CD4-positive, alpha-beta T cell treated with Interleukin-6 at 100 ng/mL for 8 hours (primary cell): ENCODE data around the gene ADGRL3.

Experiments used
- DNase-seq: peaks from one replicate; pipeline ENCODE4 v3.0.0-alpha.2; 2020; ENCODE audit warnings: mixed read lengths, low spot score

Gene ADGRL3

DNA sequence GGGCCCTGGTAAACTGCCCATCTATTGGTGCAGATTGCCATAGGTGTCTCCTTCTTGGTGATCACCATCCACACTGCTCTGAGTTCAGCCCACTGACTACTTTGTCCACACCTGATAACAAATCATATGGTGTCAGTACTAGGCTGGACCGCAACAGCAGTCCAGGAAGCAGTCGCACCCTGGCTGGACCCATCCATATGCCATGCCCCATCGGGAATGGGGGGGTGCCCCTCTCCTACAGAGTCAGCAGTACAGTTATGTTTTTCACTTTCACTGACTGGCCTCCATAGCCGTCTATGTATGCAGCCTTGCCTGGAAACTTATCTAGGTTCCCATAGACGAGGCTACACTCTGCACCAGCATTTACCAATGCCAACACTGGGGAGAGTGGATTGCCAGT lies 226.1 kb downstream of the ADGRL3 start:
- DNase-seq: no peak

DNA sequence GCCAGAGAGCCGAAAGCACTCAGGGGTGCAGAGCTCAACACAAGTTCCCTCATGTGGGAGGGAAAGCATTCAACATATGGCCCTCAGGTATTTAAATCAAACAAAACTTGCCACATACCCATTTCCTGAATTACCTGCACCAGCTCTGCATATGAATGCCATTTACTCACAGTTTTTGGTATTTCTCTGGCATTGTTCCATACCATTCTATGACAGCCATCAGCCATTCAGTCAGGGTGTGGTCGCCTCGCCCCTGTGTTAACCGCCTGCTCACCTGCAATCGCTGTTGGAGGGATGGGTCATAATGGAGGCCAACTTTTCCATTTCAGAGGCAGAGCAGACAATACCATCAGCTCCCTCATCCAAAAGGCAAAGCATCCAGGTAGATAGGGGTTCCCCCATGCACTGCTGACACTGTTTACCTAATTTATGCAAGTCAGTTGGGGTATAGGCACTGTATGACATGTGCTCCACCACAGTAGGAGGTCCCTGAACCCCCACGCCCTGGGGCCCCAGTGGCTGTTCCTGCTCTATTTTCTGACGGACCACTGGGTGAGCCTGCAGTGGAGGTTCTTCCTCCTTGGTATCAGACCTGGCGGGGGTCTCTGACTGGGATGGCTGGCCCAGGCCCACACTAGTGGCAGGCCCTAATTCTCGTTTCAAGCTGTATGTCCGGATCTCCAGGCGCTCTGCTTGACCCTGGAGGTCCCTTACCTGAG lies 227.1 kb downstream of the ADGRL3 start:
- DNase-seq: no peak

DNA sequence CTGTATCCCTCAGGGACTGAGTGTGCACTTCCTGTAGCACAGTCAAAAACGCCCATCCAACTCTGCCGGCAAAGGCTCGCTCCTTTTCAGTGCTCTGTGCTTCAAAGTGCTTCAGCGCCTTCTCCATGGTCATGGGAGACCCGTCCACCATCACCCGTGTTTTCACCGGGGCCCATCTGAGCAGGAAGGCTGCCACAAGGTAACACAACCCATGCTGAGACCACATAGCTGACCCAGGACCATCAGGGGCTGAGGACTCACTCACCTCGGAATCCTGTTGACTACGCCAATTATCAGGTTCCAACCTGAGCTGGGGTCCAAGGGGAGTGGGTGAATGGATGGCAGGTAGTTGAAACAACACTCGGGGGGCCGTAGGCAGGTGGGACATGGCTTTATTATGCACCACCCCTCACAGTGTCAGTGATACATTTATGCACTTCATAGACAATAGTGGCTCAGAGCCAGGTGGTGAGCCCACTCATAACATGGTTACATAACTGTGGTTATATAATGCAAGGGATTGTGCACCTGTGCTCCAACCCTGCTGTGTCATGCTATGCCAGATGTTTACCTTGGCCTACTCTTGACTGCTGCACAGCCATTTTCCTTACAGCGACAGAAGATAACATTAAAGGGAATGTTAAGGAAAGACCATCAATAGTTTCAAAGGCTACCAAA lies 227.8 kb downstream of the ADGRL3 start:
- no peak for DNase-seq

DNA sequence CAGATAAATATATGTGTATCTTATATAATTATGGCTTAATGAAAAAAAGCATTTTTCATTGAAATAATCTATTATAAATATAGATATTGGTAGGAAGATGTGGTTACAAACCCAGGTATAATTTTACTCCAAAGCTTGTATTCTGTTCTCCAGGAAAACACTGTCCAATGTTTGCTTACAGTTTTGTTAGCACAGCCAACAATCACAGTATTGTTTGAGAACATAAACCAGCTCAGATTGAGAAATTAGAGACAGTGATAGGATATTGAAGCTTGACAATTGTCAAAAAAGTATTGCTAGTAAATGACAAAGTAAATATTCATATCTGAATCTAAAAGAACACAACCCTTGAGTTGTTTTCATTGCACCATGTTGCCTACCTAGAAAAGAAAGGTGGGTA lies 228.8 kb downstream of the ADGRL3 start:
- DNase-seq: no peak

DNA sequence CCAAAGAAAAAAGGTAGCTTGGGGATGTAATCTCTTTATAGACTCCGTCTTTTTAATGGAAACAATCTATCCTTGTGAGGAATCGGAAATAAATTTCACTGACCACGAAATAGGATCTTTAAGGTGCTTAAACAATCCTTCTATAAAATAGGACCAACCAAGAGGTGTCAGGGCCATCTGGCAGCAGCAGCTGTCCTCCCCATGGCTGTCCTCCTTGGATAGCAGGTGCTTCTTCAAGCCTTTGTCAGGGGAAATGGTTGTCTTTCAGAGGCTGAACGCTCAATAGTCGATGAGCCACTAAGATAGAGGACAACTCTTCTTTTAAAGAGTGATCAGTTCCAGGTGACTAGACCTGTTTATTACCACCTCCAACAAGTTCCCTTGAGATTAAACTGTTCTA lies 231.0 kb downstream of the ADGRL3 start:
- DNase-seq: no peak

DNA sequence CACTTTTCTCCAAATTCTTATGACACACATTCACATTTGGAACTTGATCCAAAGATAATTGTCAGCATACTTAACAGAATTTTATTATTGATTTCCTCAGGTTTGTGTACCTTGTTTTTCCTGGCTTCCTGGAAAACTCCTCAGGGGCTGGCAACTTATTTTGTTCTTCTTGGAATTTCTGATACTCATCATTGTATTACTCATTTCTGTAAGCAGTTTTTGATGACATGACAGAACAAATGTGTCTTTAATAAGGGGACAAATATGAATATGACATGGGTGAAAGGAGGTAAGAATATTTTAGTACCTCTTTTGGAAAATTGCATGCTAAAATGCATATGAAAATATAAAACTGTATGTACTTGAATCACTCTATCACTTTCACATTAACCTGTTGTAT lies 237.8 kb downstream of the ADGRL3 start:
- no peak for DNase-seq

DNA sequence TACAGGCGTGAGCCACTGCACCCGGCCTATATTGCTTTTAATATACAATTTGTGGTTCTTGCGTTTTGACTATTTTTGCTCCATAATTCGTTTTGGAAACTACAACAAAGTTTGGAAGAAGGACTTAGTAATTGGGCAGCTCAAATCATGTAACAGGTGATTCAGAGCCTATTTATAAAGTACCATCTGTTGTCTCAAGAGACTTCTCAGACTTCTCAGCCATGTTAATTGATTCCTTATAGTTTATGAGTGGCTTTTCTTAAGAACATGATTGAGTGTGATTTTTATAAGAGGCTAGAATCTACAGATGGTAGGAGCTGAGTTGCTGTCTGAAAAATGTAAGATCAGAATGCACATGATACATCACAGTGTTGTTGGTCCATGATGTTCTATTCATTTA lies 240.2 kb downstream of the ADGRL3 start:
- DNase-seq: no peak

DNA sequence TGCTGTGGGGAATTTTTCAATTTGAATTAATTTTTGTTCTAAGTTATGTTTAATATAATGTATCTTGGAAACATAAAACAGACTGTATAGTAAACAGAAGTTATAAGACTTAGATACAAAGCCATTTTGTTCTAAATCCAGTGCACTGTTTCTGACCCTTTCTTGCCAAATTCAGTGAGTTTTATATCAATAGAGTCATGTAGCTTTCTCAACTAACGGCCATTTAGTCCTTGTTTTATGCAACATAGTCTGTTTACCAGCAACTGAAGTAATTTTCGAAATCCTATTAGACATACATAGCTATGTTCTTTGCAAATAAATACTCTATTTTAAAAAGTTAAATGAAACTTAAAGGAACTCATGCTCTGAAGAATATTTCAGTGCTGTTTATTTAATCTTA lies 242.8 kb downstream of the ADGRL3 start:
- no peak for DNase-seq

DNA sequence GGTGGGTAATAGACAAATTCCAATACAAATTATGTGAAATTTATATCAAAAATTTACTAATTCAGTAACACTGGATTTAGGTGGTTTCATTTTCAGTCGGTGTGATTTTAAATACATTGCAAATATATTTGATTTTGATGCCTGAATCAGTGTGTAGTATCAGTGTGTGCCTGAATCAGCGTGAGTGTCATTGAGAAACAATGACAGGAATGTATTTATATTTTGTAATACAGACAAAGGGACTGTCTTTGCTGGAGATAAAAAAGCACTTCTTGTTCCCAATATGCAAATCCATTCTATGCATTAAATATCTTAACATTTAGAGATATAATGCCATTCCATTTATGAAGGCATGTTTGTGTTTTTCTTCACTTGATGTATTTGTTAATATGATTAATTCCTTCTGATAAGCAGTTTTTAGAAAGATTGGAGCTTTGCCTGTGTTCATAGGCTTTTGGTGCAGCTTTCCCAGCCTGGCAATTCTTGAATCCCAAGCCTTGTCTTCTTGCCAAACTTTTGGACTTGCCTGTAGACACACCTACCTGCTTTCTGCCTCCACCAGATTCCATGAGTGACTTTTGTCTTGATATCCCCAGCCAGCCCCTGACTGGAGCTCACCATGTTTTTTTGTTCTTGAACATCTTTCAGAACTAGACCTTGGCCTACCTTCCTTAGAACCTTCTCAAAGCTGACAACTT lies 243.8 kb downstream of the ADGRL3 start:
- DNase-seq: no peak

DNA sequence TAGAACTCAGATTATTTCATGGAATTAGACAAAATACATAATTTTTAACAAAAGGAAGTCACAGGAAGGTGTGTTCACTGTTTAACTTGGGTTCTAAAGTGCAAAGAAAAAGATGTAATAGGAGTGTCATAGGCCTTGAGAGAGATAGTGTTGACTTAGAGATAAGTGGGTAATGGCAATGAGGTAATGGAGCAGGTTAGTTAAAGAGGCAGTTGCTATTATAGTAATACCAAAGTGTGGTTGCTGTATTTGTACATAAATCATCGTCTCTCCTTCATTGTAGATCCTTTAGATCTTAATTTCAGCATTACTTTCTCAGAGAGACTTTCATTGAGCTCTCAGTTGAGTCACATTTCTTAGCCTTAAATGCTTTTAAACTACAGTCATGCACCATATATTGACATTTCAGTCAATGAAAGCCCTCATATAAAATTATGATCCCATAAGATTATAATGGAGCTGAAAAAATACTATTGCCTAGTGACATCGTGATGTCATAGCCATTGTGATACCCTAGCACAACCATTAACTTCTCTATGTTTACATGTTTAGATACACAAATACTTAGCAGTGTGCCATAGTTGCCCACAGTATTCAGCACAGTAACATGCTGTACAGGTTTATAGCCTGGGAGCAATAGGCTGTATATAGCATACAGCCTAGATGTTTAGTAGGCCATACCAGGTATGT lies 245.4 kb downstream of the ADGRL3 start:
- no peak for DNase-seq

DNA sequence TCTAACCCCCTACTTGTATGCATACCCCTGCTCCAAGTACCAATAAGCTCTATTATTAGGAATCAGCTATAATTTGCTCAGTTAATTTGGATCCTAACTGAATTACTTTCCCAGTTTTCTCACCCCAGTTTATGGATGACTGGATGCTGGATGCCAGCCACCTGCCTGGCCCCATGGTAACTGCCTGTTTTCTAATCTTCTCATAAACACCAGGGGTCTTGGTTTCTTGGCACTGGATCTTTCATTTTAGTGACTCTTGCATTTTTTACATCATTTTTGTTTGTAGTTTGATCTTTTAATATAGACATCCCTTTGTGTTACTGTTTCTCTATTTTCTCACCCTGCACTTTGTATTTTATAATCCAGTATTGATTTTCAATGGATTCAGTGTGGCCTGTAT lies 246.8 kb downstream of the ADGRL3 start:
- no peak for DNase-seq

DNA sequence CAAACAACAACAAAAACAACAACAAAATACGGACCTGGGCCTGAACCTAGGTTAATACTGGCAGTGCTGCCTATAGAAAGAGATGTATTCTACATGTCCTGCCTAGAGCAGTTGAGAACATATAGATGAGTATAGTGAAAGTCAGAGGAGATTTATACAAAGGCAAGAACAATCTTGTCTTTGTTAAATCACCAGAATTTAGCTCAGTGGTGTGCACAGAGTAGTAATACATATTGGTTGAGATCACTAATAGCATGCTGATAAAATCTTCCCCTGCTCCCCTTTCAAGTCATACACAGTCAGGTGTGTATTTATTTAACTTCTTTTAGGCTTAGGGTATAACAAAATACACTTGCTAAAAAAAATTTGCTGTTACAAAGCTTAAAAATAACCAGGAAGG lies 247.8 kb downstream of the ADGRL3 start:
- no peak for DNase-seq

DNA sequence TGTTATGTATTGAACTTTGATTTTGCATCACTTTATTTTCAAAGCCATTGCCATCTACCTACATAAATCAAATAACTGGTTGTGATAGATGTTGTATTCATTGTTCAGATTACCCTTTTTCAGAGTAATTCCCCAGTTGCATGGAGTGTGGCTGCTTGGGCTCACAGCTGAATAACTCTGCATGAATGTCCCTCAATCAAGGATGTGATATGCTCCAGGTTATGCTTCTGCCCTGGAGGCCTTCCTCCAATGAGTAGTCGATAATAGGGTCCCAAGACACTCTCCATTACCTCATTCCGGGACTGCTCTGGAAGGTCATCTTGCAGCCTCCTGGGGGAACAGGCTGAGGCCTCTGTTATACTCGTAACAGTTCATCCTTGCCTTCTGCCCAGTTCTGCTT lies 251.8 kb downstream of the ADGRL3 start:
- no peak for DNase-seq

DNA sequence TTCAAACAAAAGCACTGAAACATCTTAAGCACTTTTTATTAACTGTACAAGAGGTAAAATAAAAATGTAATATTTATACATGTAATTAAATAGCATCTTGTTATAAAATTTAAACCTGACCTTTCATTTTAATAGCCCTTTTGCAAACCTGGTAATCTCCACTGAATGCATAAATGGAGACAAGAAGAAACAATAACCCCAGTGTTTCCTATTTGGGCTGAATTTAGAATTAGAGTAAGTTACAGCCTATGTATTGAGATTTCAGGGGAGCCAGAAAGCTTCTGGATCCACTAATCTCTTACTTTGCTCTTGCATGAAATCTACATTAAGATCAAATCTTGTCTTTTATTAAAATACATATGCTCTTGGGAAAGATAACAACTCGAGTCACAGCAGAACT lies 261.8 kb downstream of the ADGRL3 start:
- DNase-seq: no peak

DNA sequence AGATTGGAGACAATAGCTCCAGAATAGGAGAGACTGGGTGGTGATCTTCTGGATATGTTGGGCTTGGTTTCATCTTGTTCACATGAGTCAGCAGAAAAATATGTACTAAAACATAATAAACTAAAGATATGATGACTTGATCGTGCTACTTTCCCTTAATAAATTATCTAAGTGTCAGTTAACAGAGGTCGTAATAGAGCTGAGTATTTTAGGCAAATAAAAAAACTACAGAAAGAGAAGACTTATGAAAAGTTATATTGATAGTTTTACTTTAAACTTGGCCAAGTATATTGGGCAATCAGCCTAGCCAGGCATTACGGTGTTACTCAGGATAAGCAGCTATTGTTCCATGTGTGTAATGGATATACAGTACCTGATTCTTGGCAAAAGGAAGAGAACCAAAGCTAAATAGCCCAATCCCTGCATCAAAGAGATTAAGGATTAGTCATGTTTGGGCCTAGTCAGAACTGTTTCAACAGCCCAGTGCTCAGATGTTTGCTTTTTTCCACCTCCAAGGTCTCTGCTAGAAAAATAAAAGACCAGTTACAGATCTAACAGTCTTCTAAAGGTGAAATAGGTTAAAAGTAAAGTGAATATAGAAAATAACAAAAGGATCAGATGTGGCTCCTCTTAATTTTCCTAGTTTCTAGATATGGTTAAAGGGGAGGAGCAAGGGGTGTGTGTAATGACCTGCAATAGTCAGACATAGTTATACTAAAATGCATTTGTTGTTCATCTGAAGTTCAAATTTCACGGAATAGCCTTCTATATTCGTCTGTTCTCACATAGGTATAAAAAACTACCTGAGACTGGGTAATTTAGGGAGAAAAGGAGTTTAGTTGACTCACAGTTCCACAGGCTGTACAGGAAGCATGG lies 262.6 kb downstream of the ADGRL3 start:
- DNase-seq: no peak

DNA sequence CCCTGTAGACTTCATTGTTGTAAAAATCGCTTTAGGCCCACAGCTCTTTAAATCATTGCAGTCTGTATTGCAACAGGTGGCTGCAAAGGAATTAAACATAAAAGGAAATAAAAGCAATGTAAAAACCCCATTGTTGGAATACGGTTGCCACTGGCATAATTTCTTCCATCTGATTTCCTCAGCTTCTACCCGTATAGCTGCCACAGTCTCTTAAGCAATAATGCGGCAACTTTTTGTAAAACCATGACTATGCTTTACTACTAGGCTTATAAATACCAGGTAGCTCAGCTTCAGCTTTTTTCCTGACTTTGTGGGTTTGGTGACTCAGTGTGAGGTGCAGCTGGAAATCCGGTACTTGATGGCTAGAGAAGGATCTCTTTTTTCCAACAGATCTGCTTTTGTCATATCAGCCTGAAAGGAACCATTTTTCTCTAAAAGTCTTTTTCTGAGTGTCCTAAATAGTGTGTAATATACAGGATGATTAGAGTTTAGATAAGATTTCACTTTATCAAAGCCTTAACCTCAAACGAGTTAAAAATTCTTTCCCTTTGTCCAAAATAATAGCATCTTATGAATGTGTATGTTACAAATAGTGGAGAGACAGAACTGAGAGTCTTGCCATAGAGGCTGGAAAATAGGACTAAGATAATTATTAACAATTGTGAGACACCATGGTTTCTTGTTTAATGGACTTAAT lies 268.0 kb downstream of the ADGRL3 start:
- DNase-seq: no peak

DNA sequence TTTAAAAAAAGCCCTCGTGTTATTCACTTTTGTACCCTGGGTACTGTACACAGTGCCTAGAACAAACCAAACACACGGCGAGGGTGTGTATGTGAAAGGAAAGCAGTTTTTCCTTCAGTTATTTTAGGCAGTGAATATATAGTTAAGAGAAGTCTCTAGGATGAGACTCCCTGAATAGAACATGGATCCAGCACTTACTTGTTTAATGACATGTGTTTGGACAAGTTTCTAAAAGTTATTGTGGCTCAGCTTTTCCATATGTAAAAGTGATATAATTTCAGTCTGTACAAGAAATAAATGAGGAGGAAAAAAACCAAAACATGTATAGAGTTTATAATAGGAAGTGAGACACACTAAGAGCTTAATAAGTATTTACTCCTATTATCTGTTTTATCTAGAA lies 273.2 kb downstream of the ADGRL3 start:
- no peak for DNase-seq

DNA sequence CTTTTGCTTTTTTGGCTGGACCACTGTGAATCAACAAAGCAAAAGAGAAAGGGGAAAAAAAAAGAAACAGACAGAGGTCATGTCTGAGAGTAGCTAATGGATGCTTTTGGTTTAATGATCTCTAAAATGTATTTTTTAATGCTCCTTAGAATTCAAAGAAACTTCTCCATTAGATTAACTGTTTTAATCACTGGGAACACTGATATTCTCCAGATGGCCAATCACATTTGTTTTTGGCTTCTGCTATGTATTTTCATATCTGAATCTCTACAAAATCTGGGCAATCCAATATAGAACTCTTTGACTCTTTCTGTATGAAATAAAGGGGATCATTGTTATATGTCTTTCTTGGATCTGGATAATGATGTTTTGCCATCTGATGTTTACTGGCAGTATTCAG lies 278.2 kb downstream of the ADGRL3 start:
- no peak for DNase-seq

DNA sequence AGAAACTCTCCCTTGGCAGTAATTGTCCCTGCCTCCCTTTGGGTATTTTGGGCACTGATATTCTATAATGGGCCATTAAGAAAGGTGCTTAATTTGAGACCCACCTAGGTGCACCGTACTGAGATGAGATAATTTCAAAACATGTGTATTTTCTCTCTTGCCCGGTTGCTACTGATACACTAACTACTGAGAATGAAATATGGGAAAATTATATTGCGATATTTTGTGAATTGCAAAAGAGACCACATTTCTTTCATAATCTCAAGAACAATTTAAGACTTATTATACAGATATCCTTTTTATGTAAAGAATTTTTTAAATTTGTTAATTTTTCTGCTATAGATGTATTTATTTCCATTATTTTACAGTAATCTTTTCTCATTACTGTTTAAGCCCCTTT lies 284.9 kb downstream of the ADGRL3 start:
- no peak for DNase-seq

DNA sequence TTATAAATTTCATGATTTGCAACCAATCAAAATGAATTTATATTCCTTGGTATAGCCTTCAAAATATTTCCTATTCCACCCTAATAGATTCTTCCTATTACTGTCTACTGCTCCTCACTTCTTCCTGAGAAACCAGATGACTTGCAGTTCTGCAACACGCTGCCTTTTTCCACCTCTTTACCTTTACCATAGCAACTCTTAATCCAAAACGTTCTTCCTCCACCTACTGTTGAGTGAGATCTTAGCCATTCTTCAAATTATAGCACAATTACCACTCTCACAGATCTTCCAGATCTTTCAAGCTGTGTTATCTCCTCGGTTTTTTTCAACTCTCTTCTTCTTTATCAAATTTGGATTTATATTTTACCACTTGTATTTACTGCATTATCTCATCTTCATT lies 289.8 kb downstream of the ADGRL3 start:
- no peak for DNase-seq

DNA sequence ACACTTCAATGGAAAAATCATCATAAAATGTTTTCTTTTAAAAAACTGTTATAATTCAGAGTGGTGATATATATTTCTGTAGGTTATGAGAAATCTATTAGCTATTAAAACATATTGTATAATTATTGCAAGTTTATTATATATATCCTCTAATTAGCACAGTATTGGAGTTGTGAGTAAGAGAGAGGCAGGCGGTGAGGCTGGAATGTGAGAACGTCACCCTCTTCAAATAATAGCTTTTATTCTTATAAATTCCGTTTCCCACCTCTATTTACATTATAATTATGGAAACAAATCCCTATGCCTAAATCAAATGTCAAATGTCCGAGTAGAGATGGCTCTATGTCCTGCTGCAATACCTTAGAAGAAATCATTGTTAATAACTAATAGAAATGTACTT lies 292.9 kb downstream of the ADGRL3 start:
- no peak for DNase-seq
